ACC112 (cell line): ENCODE data around the gene CDH15.
A peak's percentile ranks its signal among the peaks of the same experiment; 100 is the strongest.

ENCODE experiments used
- H2AFZ ChIP-seq: fragments of 200-600 bp; sonication (generic); one replicate; pipeline ENCODE4 v1.6.0; 2017; ENCODE audit warnings: antibody characterized with exemption, low read length; ENCODE audit not compliant: unreplicated experiment
- H3K27ac ChIP-seq: fragments of 200-600 bp; sonication (generic); 2 replicates; pipeline ENCODE4 v1.5.1; 2014; ENCODE audit warnings: low read depth, mild to moderate bottlenecking, antibody characterized with exemption, low read length, moderate library complexity
- H3K27me3 ChIP-seq: fragments of 200-600 bp; sonication (generic); 2 replicates; pipeline ENCODE4 v1.6.1; 2014; ENCODE audit warnings: mild to moderate bottlenecking, antibody characterized with exemption, low read length, moderate library complexity, mixed read lengths; ENCODE audit not compliant: insufficient read depth
- H3K36me3 ChIP-seq: fragments of 200-600 bp; sonication (generic); 2 replicates; pipeline ENCODE4 v1.6.1; 2016; ENCODE audit warnings: mild to moderate bottlenecking, antibody characterized with exemption, low read length, moderate library complexity, mixed read lengths; ENCODE audit not compliant: insufficient read depth
- H3K4me1 ChIP-seq: fragments of 200-600 bp; sonication (generic); one replicate; pipeline ENCODE4 v1.6.1; 2016; ENCODE audit warnings: low read length, mixed read lengths; ENCODE audit not compliant: insufficient read depth, unreplicated experiment, control insufficient read depth
- H3K4me3 ChIP-seq: fragments of 200-600 bp; sonication (generic); 2 replicates; pipeline ENCODE4 v1.5.1; 2014; ENCODE audit warnings: mild to moderate bottlenecking, low read depth, low read length
- H3K79me2 ChIP-seq: fragments of 200-600 bp; sonication (generic); one replicate; pipeline ENCODE4 v1.6.0; 2016; ENCODE audit warnings: low read length; ENCODE audit not compliant: control insufficient read depth, unreplicated experiment, insufficient read depth

The CDH15 gene

DNA sequence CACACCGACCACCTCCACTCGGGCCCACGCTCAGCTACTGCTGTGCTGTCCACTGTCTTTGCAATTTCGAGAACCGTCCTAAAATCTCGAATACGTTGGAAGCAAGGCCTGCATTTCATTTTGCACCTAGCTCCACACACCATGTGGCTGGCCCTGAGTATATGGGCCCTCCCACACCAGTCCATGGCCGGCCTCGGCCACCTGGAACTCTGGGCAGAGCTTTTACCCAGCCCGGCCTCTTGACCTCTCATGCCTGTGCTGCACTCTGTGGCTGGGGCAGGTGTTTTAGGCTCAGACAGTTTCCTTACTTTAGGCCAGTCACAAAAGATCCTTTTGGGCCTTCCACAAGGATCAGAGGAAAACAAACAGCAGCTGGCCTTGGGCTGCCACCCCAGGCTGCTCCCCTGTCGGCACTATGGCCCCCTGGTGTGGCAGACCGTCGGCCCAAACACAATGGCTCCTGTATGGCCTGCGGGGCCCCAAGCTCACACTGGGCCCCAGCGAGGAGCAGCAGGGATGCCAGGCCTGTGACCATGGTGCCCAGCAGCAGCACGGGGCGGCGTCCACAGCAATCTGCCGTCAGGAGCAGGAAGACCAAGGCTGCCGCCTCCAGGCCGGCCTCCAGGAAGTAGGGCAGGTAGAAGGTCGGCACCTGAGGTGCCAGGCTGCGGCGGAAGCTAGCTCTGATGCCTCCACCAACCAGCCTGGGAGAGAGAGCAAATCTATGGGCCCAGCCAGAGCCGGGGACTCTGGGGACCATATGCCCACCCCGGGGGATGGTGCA lies 26.3 kb downstream of the CDH15 start:
- Histone ChIP-seq H3K27me3 (peaks cover 34% of the 10 kb centered on the region), H3K4me3 (no peak overlapping the region), H2AFZ (no peak overlapping the region), H3K4me1 (no peaks in the 10 kb centered on the region), H3K36me3 (no peaks in the 10 kb centered on the region), H3K27ac (no peak overlapping the region), H3K79me2 (no peaks in the 10 kb centered on the region)

DNA sequence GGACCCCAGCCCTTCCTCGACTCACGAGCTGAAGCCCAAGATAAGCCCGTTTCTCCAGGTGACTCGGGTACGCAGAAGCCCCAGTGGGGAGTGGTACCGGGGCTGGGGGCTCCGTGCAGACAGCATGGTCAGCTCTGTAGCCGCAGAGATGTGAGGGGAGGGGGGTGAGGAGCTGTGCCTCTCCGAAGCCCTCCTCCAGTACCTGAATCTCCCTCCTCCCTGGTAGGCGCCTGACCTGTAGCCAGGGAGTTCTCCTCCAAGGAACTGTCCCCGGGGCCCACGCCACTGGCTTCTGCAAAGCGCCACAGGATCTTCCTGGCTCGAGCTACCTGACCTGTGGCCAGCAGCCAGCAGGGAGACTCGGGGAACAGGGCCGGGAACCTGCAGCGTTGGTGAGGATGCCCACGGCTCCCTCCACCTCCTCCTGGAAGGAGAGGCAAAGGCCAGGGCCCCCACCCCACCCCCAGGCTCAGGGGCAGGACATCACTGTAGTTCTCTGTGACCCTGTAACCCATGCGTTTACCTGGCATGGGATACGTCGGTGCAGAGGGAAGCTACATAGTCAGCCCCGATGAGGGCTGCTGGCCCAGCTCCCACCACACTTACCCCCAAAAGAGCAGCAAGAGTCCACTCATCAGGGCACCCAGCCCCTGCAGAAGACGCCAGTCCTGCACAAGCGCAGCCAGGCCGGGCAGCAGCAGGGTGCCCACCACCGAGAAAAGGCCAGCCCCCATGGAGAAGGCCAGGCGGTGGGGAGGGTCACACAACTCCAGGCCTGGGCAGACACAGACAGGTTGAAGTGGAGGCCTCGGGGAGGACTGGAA lies 27.1 kb downstream of the CDH15 start:
- H3K36me3 ChIP-seq, result no peaks in the 10 kb centered on the region
- H3K27me3 ChIP-seq, result peaks cover 42% of the 10 kb centered on the region
- no peaks in the 10 kb centered on the region for H3K79me2 ChIP-seq
- no peak overlapping the region for H3K27ac ChIP-seq
- no peak overlapping the region for H2AFZ ChIP-seq
- H3K4me1 ChIP-seq, result no peaks in the 10 kb centered on the region
- no peak overlapping the region for H3K4me3 ChIP-seq

DNA sequence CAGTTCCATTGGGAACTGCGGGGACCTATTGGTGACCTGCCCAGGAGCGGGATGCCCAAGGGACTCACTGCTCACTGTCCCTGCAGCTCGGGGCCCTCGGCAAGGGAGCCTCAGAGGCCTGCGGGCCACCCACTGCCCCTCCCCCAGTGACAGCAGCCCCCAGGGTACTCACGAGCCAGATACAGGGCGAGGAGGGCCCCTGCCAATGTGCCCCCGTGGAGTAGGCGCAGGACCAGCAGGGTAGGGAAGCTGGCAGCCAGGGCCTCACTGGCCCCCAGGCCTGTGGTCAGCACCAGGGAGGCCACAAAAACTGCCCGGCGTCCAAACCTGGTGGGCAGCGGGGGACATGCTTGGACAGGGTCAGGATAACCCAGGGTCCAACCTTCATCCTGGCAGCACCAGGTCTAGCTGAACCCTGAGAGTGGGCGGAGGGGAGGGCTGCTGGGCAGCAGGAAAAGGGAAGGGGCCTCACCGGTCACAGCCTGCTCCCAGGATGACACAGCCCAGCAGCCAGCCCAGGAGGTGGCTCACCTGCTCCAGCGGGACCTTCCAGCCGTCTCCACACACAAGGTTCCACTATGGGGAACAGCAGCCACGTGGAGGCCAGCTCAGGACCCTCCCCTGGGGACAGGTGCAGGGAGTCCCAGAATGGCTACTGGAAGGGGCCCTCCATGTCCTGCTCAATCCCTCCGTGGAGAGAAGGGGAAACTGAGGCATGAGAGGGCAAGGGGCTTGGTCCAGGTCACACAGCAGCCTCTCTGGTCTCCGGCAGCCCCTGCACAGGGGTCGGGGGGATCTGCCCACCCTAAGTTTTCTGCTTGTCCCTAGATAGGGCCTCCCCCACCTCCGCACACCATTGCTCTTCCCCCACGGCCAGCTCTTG lies 27.9 kb downstream of the CDH15 start:
- Histone ChIP-seq H3K4me3 (no peak overlapping the region), H3K79me2 (no peaks in the 10 kb centered on the region), H2AFZ (no peak overlapping the region), H3K4me1 (no peaks in the 10 kb centered on the region), H3K27ac (no peak overlapping the region), H3K27me3 (peaks cover 49% of the 10 kb centered on the region), H3K36me3 (no peaks in the 10 kb centered on the region)

DNA sequence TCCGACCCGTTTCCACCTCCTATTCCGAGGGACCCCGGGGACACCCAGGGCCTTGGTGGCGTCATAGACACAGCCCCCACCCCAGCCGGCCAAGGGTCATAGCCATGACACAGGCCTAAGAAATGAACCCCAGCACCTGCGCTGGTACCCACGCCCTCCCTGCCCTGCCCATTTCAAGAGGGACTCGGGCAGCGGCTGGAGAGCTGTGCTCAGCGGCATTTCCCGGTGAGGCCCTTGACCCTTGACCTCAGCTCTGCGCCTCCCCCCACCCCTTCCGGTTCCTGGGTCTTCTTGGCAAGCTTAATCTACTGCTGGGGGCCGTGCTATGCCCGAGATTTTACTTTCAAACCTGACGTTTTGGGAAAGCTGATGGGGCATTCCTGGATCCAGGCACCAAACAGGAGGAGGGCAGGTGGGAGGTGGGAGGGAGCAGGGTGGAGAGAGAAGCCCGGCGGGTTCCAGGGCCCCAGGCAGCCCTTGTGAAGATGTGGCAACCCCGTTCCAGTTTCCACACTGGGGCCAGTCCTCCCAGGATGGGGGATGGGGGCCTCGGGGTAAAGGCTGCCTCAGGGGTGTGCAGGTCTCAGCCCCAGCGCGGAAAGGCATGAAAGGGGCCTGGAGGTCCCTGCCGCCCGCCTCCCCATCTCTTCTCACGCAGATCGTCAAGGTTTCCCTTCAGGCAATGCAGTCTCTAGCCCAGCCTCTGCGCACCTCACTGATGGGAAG lies 28.7 kb downstream of the CDH15 start, which contains the start of gene SLC22A31:
Gene SLC22A31, minus strand, starts transcription at position 414 of the 726 bp plus-strand sequence. Its CDS starts 36 bp downstream, at position 378.
- Histone ChIP-seq H2AFZ (no peak within 1 kb of the TSS), H3K4me3 (0 out of 2 replicates have a peak within 1 kb of the TSS, but pooled peaks have one; percentile 45), H3K36me3 (no peaks in the 10 kb centered on the region), H3K27me3 (peaks cover 52% of the 10 kb centered on the region), H3K79me2 (no peaks in the 10 kb centered on the region), H3K4me1 (no peaks in the 10 kb centered on the region), H3K27ac (no peak within 1 kb of the TSS)

DNA sequence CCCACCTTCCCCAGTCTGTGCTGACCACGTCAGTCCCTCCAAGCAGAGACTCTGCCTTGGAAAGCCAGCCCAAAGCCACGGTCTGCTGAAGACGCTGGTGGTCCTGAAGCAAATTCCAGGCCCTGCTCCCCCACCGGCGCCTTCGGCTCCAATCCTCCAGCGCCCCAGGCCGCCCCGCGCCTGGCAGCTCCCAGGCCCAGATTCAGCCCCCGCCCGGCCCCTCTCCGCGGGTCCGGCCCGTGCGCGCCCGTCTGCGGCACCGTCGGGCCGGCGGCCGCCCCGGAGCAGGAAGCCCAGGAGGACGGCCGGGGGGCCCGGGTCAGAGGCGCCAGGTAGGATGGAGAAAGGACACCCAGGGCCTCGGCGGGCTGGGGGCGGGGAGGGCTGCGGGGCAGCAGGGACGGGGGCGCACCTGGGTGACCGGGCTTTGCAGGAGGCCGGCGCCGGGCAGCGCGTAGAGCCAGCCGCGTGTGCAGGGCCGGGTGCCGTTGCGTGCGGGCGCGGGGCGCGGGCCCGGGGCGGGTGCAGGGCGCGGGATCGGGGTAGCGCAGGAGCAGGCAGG lies 29.4 kb downstream of the CDH15 start:
- Histone ChIP-seq H3K4me1 (no peaks in the 10 kb centered on the region), H3K27ac (no peak overlapping the region), H3K27me3 (peaks cover 52% of the 10 kb centered on the region), H3K79me2 (no peaks in the 10 kb centered on the region), H3K36me3 (no peaks in the 10 kb centered on the region), H2AFZ (no peak overlapping the region), H3K4me3 (0 out of 2 replicates have a peak overlapping the region, but pooled peaks have one; percentile 45)

DNA sequence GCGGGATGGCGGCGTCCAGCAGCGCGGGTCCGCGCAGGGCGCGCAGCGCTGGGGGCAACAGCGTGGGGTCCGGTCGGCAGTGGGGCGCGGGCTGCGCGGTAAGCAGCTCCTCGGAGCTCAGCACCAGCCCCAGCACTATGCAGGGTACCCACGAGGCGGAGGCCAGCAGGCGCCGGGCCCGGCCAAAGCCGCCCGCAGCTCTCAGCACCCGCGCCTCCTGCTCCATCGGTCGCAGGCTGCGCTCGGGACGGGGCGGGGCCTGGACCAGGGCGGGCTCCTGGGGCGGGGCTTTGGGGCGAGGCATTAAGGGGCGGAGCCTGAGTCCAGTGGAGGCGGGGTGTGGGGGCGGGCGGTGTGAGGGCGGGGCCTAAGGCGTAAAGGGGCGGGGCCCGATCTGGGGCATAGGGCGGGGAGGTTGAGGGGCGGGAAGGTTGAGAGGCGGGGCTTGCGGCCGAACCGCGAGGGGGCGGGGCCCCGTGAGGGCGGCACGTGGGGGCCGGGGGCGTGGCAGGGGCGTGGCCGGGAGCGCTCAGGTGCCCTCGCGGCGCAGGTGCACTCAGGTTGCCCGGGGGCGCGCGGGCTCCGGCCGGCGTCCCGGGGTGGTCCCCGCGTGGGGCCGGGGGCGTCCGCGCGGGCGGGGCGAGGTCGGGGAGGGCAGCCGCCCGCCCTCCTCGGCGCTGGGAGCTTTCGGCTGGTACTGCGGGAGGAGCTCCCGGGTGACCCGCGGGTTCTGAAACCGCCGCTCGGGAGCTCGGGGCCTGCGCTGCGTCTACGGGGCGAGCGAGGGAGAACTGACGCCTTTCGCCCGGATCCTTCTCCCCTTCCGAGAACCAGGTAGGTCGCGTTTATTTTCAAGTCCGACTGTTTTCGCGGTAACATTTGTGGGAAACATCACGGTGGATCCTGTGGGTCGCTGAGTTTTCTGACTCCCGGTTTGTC lies 30.2 kb downstream of the CDH15 start:
- Histone ChIP-seq H3K4me3 (0 out of 2 replicates have a peak overlapping the region, but pooled peaks have one; percentile 45), H2AFZ (no peak overlapping the region)

DNA sequence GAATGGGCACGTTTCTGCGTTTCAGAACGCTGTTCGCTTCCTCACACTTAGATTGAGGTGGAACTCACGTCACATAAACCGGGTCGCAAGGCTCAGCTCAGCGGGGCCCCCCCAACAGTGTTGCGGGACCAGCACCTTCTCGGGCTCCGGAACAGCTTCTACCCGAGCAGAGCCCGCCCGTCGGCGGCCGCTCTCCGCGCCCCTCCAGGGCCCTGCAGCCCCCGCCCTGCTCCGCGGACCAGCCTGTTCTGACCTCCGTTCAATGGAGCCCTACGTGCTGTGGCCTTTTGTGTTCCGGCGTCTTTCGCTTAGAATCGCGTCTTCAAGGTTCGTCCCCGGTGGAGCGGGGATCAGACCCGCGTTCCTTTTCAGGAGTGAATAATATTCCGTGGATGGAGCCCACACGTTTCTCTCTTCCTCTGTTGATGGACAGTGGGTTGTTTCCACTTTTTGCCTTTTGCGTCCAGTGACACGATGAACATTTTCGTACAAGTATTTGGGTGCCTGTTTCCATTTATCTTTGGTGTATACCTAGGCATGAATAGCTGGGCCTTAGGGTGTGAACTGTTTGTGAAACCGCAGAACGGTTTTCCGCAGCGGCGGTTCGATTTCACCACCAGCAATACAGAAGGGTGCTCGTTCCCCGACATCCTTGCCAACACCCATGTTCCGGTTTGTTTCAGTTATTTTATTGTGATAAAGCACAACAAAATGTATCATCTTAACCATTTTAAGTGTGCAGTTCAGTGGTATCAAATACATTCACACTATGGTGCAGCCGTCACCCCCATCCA lies 31.1 kb downstream of the CDH15 start:
- Histone ChIP-seq H3K79me2 (no peaks in the 10 kb centered on the region), H3K27me3 (peaks cover 52% of the 10 kb centered on the region), H2AFZ (no peak overlapping the region), H3K4me1 (no peaks in the 10 kb centered on the region), H3K27ac (no peak overlapping the region), H3K4me3 (no peak overlapping the region), H3K36me3 (no peaks in the 10 kb centered on the region)

More for the DNA sequence above, 30.2 kb downstream of the CDH15 start:
- Histone ChIP-seq H3K79me2 (no peaks in the 10 kb centered on the region), H3K27ac (no peak overlapping the region), H3K36me3 (no peaks in the 10 kb centered on the region), H3K27me3 (peaks cover 52% of the 10 kb centered on the region), H3K4me1 (no peaks in the 10 kb centered on the region)

DNA sequence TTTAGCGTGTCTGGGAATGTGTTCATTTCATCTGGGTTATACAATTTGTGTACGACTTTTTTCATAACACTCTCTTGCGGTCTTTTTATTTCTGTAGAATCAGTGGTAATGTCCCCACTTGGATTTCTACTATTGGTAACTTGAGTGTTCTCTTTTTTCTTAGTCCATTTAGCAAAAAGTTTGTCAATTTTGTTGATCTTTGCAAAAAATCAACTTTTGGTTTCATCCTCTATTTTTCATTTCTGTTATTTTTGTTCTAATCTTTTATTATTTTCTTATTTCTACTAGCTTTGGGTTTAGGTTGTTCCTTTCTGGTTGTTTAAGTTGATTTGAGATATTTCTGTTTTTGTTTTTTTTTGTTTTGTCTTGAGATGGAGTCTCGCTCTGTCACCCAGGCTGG lies 36.4 kb downstream of the CDH15 start:
- no peak overlapping the region for H2AFZ ChIP-seq
- no peaks in the 10 kb centered on the region for H3K36me3 ChIP-seq
- H3K27ac ChIP-seq, result no peak overlapping the region
- H3K79me2 ChIP-seq, result no peaks in the 10 kb centered on the region
- H3K27me3 ChIP-seq, result peaks cover 32% of the 10 kb centered on the region
- H3K4me1 ChIP-seq, result no peaks in the 10 kb centered on the region
- no peak overlapping the region for H3K4me3 ChIP-seq
